GM12878 (cell line): Measurements from ENCODE around the gene NOL7. TPM values are rescaled to one million over a fixed set of nuclear protein-coding genes. Genes with fewer than 3 reads are reported as not detected.

ENCODE experiments used
- ATAC-seq: fragments of 200-7000 bp; cut with Tn5 transposase; 3 replicates; pipeline ENCODE4 v1.9.1; 2020; ENCODE audit warnings: mild to moderate bottlenecking, moderate library complexity
- BruUV-seq: library from RNA; stranded (reverse); fragments of 400-500 nt; replicated peaks from 2 replicates; lab custom pipeline; 2021; lab: Mats Ljungman, UMichigan
- CTCF ChIA-PET: fragments of 300-600 bp; sonication (Branson Sonifier 250); formaldehyde crosslinking; extraction: SDS; loops from one replicate; lab custom pipeline; 2021; ENCODE audit warnings: inconsistent platforms; lab: Yijun Ruan, JAX
- POLR2A ChIA-PET: fragments of 350-600 bp; formaldehyde crosslinking; extraction: SDS; loops from one replicate; lab custom pipeline; 2021; ENCODE audit warnings: inconsistent platforms; lab: Charles Lee
- RAD21 ChIA-PET: fragments of 300-600 bp; sonication (Branson Sonifier 250); formaldehyde crosslinking; loops from one replicate; lab custom pipeline; 2023; ENCODE audit warnings: antibody characterized with exemption; ENCODE audit not compliant: unreplicated experiment; lab: Charles Lee
- SMC1A ChIA-PET: fragments of 300-600 bp; sonication (Branson Sonifier 250); formaldehyde crosslinking; loops from one replicate; lab custom pipeline; 2023; ENCODE audit not compliant: unreplicated experiment, uncharacterized antibody; lab: Charles Lee
- DNase-seq: peaks from one replicate; pipeline ENCODE4 v3.0.0-alpha.2; 2011; ENCODE audit warnings: low read depth, low spot score
- FAIRE-seq: peaks from 3 replicates; lab custom pipeline; 2011; peaks lifted over from hg19 to GRCh38; lab: Jason Lieb, UNC
- H2AFZ ChIP-seq: 2 replicates; pipeline ENCODE4 v1.6.0; 2011; ENCODE audit warnings: low read depth, low read length, control low read depth; ENCODE audit not compliant: control insufficient read depth
- H3K27ac ChIP-seq: 2 replicates; pipeline ENCODE4 v1.5.1; 2011; ENCODE audit warnings: control low read depth; ENCODE audit not compliant: control insufficient read depth, insufficient read depth
- H3K27me3 ChIP-seq, 2 experiments: replicated peaks in 1 of 2; 2 replicates each; pipeline versions ENCODE4 v1.6.0 to v1.6.1; 2011; ENCODE audit warnings: low read length in 1 of 2; ENCODE audit not compliant: control insufficient read depth in 2 of 2, insufficient read depth in 2 of 2
- H3K36me3 ChIP-seq, 2 experiments: 2 replicates each; pipeline ENCODE4 v1.5.1; 2011; ENCODE audit warnings: low read length in 1 of 2; ENCODE audit not compliant: control insufficient read depth in 2 of 2, insufficient read depth in 2 of 2
- H3K4me1 ChIP-seq: 2 replicates; pipeline ENCODE4 v1.6.1; 2011; ENCODE audit warnings: mild to moderate bottlenecking, low read length, moderate library complexity, mixed read lengths; ENCODE audit not compliant: control insufficient read depth, insufficient read depth
- H3K4me2 ChIP-seq: 2 replicates; pipeline ENCODE4 v1.6.0; 2011; ENCODE audit warnings: control low read depth; ENCODE audit not compliant: control insufficient read depth, insufficient read depth
- H3K4me3 ChIP-seq: fragments of 200-600 bp; sonication (generic); 2 replicates; pipeline ENCODE4 v1.5.1; 2016
- H3K79me2 ChIP-seq: 2 replicates; pipeline ENCODE4 v1.6.0; 2011; ENCODE audit warnings: low read length; ENCODE audit not compliant: control insufficient read depth, insufficient read depth
- H3K9ac ChIP-seq: 2 replicates; pipeline ENCODE4 v1.8.0; 2011; ENCODE audit warnings: low read length, control low read depth, mixed read lengths; ENCODE audit not compliant: control insufficient read depth, insufficient read depth
- H3K9me3 ChIP-seq: replicated peaks from 3 replicates; pipeline ENCODE4 v1.5.1; 2011; ENCODE audit warnings: mild to moderate bottlenecking, low read length; ENCODE audit not compliant: control insufficient read depth, insufficient read depth
- H4K20me1 ChIP-seq: 2 replicates; pipeline ENCODE4 v1.6.0; 2011; ENCODE audit not compliant: control insufficient read depth, insufficient read depth
- BCLAF1 ChIP-seq: fragments of 450-650 bp; IDR thresholded peaks from 2 replicates; pipeline ENCODE4 v1.6.1; 2017; ENCODE audit warnings: antibody characterized with exemption, mild to moderate bottlenecking, moderate library complexity
- BMI1 ChIP-seq: fragments of 450-650 bp; IDR thresholded peaks from 2 replicates; pipeline ENCODE4 v1.6.1; 2016; ENCODE audit warnings: mild to moderate bottlenecking, moderate library complexity, borderline replicate concordance
- CEBPZ ChIP-seq: fragments of 150-350 bp; IDR thresholded peaks from 2 replicates; pipeline ENCODE4 v1.6.1; 2016; ENCODE audit warnings: low read depth, low read length
- CHD1 ChIP-seq: IDR thresholded peaks from 2 replicates; pipeline ENCODE4 v1.6.1; 2012; ENCODE audit warnings: low read depth, low read length, improper control_type of control experiment
- KAT2A ChIP-seq: conservative IDR thresholded peaks from 2 replicates; pipeline ENCODE4 v1.6.1; 2011; ENCODE audit warnings: low read depth, low read length; ENCODE audit not compliant: control insufficient read depth
- KDM1A ChIP-seq: fragments of 200-600 bp; sonication (generic); IDR thresholded peaks from 2 replicates; pipeline ENCODE4 v1.6.1; 2016; ENCODE audit warnings: borderline replicate concordance
- RCOR1 ChIP-seq: conservative IDR thresholded peaks from 2 replicates; pipeline ENCODE4 v1.6.1; 2012; ENCODE audit warnings: low read depth, low read length, improper control_type of control experiment
- RUNX3 ChIP-seq: IDR thresholded peaks from 2 replicates; pipeline ENCODE4 v1.6.1; 2012; ENCODE audit warnings: low read length, inconsistent platforms
- SKIL ChIP-seq: fragments of 450-650 bp; IDR thresholded peaks from 2 replicates; pipeline ENCODE4 v1.6.1; 2017; ENCODE audit warnings: mild to moderate bottlenecking, low read depth, inconsistent platforms; ENCODE audit not compliant: poor library complexity, severe bottlenecking
- SMAD1 ChIP-seq: fragments of 450-650 bp; IDR thresholded peaks from 2 replicates; pipeline ENCODE4 v1.6.1; 2018; ENCODE audit warnings: mild to moderate bottlenecking, low read depth; ENCODE audit not compliant: partially characterized antibody
- SMC3 ChIP-seq: IDR thresholded peaks from 2 replicates; pipeline ENCODE4 v1.6.1; 2011; ENCODE audit warnings: low read length, improper control_type of control experiment, borderline replicate concordance
- WGBS: methylation state at CpG from one replicate; pipeline ENCODE4 v1.1.6; 2016; ENCODE audit warnings: low lambda C conversion rate; ENCODE audit not compliant: insufficient replicate concordance, insufficient coverage; ENCODE audit errors: missing lambda C conversion rate; 5-methylcytosine and 5-hydroxymethylcytosine counted together
- in situ Hi-C: fragments of 300-500 bp; cut with MboI; formaldehyde crosslinking; loops from 9 replicates; pipeline ENCODE4 v1.14.3; 2018; ENCODE audit warnings: mixed read lengths
- intact Hi-C: fragments of 100-400 bp; cut with micrococcal nuclease; formaldehyde crosslinking; loops from one replicate; pipeline ENCODE4 v1.14.2; 2022; ENCODE audit not compliant: unreplicated experiment
- polyA plus RNA-seq, 11 experiments: library from polyadenylated mRNA; depleted of rRNA in 4 of 11; unstranded in 6 of 11; stranded (reverse) in 5 of 11; fragments of >200 nt; fragmentation: Nextera tagmentation in 4 of 11; fragmentation: Illumina TruSeq in 1 of 11; extraction: Ambion mirVana in 4 of 11; extraction: Trizol in 1 of 11; gene quantifications; 1 replicate in 1 of 11; 2 replicates in 10 of 11; pipeline versions ENCODE4 v1.2.1 to v1.2.3, GENCODE V29; 2011 to 2016; ENCODE audit warnings: inconsistent platforms in 2 of 11, missing spikeins in 2 of 11, low read depth in 1 of 11
- total RNA-seq, 4 experiments: library from RNA; depleted of rRNA in 3 of 4; stranded (reverse); fragments of >200 nt in 3 of 4; fragmentation: Illumina TruSeq in 1 of 4; extraction: Trizol in 1 of 4; gene quantifications; 2 replicates each; pipeline versions ENCODE4 v1.2.1 to v1.2.3, GENCODE V29; 2013 to 2021

The NOL7 gene
- total and polyA plus RNA-seq, 10 of the 15 experiments (the other 5 are each of a cell fraction or from before 2014, with no cell fraction given): 12.2 to 222 (median 86.2) TPM

- TF ChIP-seq CEBPZ: no peak
These were observed 48.6 kb upstream of the NOL7 start (continued) for GRCh38 chr6:13566500-13566899.

- Histone ChIP-seq H3K79me2 (no peaks in the 10 kb centered on the region; the same call in 1 of the 2 replicates), H3K9me3 (no peaks in the 10 kb centered on the region), H2AFZ (no peak overlapping the region), H3K27me3 (no peaks in the 10 kb centered on the region), H3K27ac (no peak overlapping the region), H3K4me1 (peaks cover 4% of the 10 kb centered on the region), H3K4me3 (no peak overlapping the region), H3K9ac (no peak overlapping the region), H3K36me3 (no peaks in the 10 kb centered on the region), H4K20me1 (no peaks in the 10 kb centered on the region), H3K4me2 (no peak overlapping the region)
- DNase-seq (no peak), ATAC-seq (no peak), FAIRE-seq (no peak)
- ChIA-PET POLR2A (interaction anchor here (1.5 kb wide), 1 partner anchor 13 kb away, joined by 3 read pairs; no protein-coding TSS in a partner anchor), SMC1A (interaction anchor here (1.5 kb wide), 1 partner anchor 113 kb away, joined by 4 read pairs; no protein-coding TSS in a partner anchor), CTCF (no interaction called here), RAD21 (no interaction called here)
- BruUV-seq: no TSS peak
- intact Hi-C loops (no loop called here), in situ Hi-C loops (no loop called here)
- WGBS: 55% methylated on average over 5 of the region's 5 CpGs
- TF ChIP-seq BCLAF1 (no peak), SMC3 (no peak), SKIL (no peak), RUNX3 (no peak), SMAD1 (no peak), BMI1 (no peak), KAT2A (no peak), KDM1A (no peak), RCOR1 (no peak), CHD1 (no peak)
These were observed 46.2 kb upstream of the NOL7 start for GRCh38 chr6:13568970-13569369.
